ENCODE results near the gene USP31.

DNA sequence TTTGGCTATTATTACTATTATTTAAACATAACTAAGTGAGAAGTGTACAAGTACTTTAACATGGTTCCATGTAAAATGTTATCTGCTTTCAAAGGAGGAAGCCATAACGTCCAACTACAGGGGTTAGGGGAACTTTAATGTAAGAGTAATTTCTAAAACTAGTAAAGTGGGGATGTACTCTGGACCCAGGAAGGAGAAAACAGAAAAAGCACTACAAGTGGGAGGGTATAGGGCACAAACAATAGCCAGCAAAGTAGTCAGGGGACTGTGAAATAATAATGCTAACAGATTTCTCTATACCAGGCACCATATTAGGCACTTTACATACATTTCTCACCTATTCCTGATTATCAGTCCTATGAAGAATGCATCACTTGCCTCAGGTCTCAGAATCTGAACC, 19.6 kb downstream of the USP31 start:
- TF ChIP-seq, protein P1, sequence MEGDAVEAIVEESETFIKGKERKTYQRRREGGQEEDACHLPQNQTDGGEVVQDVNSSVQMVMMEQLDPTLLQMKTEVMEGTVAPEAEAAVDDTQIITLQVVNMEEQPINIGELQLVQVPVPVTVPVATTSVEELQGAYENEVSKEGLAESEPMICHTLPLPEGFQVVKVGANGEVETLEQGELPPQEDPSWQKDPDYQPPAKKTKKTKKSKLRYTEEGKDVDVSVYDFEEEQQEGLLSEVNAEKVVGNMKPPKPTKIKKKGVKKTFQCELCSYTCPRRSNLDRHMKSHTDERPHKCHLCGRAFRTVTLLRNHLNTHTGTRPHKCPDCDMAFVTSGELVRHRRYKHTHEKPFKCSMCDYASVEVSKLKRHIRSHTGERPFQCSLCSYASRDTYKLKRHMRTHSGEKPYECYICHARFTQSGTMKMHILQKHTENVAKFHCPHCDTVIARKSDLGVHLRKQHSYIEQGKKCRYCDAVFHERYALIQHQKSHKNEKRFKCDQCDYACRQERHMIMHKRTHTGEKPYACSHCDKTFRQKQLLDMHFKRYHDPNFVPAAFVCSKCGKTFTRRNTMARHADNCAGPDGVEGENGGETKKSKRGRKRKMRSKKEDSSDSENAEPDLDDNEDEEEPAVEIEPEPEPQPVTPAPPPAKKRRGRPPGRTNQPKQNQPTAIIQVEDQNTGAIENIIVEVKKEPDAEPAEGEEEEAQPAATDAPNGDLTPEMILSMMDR (conservative IDR thresholded peaks at IDR 0.05; ENCODE audit: low read depth, low read length): no peak
- TF ChIP-seq EZH2 (IDR thresholded peaks at IDR 0.05; ENCODE audit: low read length, unreplicated experiment): no peak
